ENCODE measurements around the gene TRIM65.

TRIM65 gene

DNA sequence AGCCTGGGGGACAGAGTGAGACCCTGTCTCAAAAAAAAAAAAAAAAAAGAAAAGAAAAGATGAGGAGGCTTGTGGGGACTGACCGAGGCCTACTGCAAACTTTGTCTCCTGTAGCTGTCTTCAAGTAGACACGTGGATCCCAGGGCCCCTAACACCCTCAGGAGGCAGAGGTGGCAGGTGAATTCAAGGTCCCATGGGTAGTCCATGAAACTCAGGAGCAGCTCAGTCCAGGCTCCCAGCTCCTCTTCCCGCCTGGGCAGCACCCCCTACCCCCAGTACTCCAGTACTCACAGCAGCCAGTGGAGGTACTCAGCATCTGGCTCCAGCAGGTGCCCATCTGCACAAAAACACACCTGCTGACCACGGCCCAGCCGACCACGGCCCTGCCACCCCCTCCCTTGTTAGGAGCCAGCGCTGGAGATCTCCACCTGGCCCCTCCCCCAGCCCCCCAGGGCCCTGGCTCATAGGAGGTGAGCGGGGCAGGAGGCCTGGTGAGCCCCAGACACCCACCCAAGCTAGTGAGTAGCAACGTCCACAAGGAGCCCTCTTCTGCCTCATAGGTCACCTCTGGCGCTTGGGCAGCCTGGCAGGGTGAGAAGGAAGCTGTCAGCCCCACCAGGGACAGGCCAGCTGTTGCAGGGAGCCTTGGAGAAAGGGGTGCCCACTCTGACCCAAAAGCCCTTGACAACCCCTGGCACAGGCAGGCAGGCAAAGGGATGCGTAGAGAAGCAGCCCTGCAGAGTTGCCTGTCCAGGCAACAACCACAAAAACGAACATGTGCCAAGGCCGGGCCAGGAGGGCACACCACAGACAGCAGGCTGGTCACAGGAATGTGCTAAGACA lies 4.2 kb upstream of the TRIM65 start:
- H3K36me3 ChIP-seq (ENCODE audit: control insufficient read depth, low read length), result peaks cover 66% of the 10 kb centered on the region
- no peak for TF ChIP-seq EZH2phosphoT487 (IDR thresholded peaks at IDR 0.05; ENCODE audit: borderline replicate concordance, low read length)
- TF ChIP-seq CTCF (IDR thresholded peaks at IDR 0.05; ENCODE audit: low read depth, low read length, poor library complexity, severe bottlenecking), result no peak
- no peaks in the 10 kb centered on the region for H3K9me2 ChIP-seq (replicated peaks; ENCODE audit: control insufficient read depth, low read length)
- no peak overlapping the region for H3K4me3 ChIP-seq (ENCODE audit: low read length)
- no peaks in the 10 kb centered on the region for H3K27me3 ChIP-seq (ENCODE audit: control insufficient read depth, low read length)
- H3K4me1 ChIP-seq (ENCODE audit: control insufficient read depth, low read length), result peaks cover 23% of the 10 kb centered on the region
- peaks cover 35% of the 10 kb centered on the region for H3K79me2 ChIP-seq (ENCODE audit: control insufficient read depth, low read length)
- H3K9me3 ChIP-seq (ENCODE audit: control insufficient read depth, insufficient read depth, low read length), result no peaks in the 10 kb centered on the region
- H3K27ac ChIP-seq (ENCODE audit: low read depth, low read length), result no peak overlapping the region
- no peaks in the 10 kb centered on the region for H4K20me1 ChIP-seq (ENCODE audit: control insufficient read depth, insufficient read depth, low read depth, low read length)
- peaks cover 11% of the 10 kb centered on the region for H3F3A ChIP-seq (ENCODE audit: control insufficient read depth, insufficient read depth)
- no peak overlapping the region for H3K4me2 ChIP-seq (ENCODE audit: low read length)

DNA sequence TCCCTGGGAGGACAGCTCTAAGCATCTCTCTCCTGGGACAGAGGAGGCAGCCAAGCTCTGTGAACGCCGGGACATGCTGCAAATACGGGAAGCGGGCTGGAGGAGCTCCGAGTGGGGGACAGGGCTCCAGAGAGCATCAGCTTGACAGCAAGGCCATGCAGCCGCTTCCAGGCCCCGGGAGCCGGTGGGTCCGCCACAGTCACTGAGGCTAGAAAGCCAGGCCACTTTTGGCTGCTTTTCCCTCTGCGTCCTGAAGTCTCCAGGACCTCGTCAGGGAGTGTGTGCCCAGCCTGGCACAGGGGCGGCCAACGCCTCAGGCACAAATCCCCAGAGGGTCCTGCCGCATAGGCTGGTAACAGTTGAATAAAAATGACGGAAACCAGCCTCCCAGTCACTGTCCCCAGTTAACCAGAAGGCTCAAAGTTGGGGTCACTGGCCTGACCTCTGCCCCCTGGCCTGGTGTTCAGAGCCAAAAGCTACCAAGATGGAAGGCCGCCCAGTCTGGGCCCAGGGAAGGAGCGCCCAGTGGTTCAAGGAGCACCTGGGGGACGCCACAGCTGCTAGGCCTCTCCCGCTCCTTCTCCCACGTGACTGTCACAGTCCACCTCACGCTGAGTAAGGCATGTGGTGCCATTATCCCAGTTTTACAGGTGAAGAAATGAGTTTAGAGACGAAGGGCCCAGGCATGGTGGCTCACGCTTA lies 3.2 kb upstream of the TRIM65 start:
- Histone ChIP-seq H3K36me3 (ENCODE audit: control insufficient read depth, low read length) (peaks cover 73% of the 10 kb centered on the region), H3K4me1 (ENCODE audit: control insufficient read depth, low read length) (peaks cover 26% of the 10 kb centered on the region), H3K9me2 (replicated peaks; ENCODE audit: control insufficient read depth, low read length) (no peaks in the 10 kb centered on the region), H3K4me3 (ENCODE audit: low read length) (no peak overlapping the region), H3K27ac (ENCODE audit: low read depth, low read length) (no peak overlapping the region), H4K20me1 (ENCODE audit: control insufficient read depth, insufficient read depth, low read depth, low read length) (no peaks in the 10 kb centered on the region), H3F3A (ENCODE audit: control insufficient read depth, insufficient read depth) (peaks cover 9% of the 10 kb centered on the region), H3K4me2 (ENCODE audit: low read length) (no peak overlapping the region), H3K27me3 (ENCODE audit: control insufficient read depth, low read length) (no peaks in the 10 kb centered on the region), H3K79me2 (ENCODE audit: control insufficient read depth, low read length) (peaks cover 45% of the 10 kb centered on the region), H3K9me3 (ENCODE audit: control insufficient read depth, insufficient read depth, low read length) (no peaks in the 10 kb centered on the region)
- TF ChIP-seq CTCF (IDR thresholded peaks at IDR 0.05; ENCODE audit: low read depth, low read length, poor library complexity, severe bottlenecking), result no peak

DNA sequence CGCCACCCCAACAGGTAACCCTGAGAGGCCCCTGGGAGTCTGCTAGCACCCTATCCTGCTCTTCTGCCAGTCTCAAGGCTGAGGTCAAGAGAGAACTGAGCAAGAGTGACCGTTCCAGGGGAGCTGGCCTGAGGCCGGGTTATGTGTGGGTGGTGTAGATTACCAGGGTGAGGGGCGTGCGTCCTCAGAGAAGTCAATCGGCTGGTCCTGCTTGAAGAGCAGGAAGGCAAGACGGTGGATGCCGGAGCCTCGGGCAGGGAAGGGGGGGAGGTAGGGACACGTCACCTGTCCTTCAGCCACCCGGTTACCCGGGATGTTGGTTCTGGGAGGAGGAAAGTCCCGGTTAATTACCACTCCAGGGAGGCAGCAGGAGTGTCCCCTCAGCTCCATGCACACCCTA lies 2.6 kb upstream of the TRIM65 start:
- H3F3A ChIP-seq (ENCODE audit: control insufficient read depth, insufficient read depth), result peaks cover 9% of the 10 kb centered on the region
- H3K27ac ChIP-seq (ENCODE audit: low read depth, low read length), result no peak overlapping the region
- peaks cover 71% of the 10 kb centered on the region for H3K36me3 ChIP-seq (ENCODE audit: control insufficient read depth, low read length)
- H3K27me3 ChIP-seq (ENCODE audit: control insufficient read depth, low read length), result no peaks in the 10 kb centered on the region
- H3K4me1 ChIP-seq (ENCODE audit: control insufficient read depth, low read length), result peaks cover 26% of the 10 kb centered on the region
- no peak overlapping the region for H3K4me2 ChIP-seq (ENCODE audit: low read length)
- TF ChIP-seq CTCF (IDR thresholded peaks at IDR 0.05; ENCODE audit: low read depth, low read length, poor library complexity, severe bottlenecking) (no peak), EZH2phosphoT487 (IDR thresholded peaks at IDR 0.05; ENCODE audit: borderline replicate concordance, low read length) (no peak)
- no peaks in the 10 kb centered on the region for H4K20me1 ChIP-seq (ENCODE audit: control insufficient read depth, insufficient read depth, low read depth, low read length)
- H3K79me2 ChIP-seq (ENCODE audit: control insufficient read depth, low read length), result peaks cover 49% of the 10 kb centered on the region
- H3K9me2 ChIP-seq (replicated peaks; ENCODE audit: control insufficient read depth, low read length), result no peaks in the 10 kb centered on the region
- H3K9me3 ChIP-seq (ENCODE audit: control insufficient read depth, insufficient read depth, low read length), result no peaks in the 10 kb centered on the region
- no peak overlapping the region for H3K4me3 ChIP-seq (ENCODE audit: low read length)

Measured in DOHH2 (cell line).